Astrocyte (in vitro differentiated cells and primary cell): ENCODE measurements around the gene HSPA2. TPM values are rescaled to one million over a fixed set of nuclear protein-coding genes. Genes with fewer than 3 reads are reported as not detected.

Source experiments
- DNase-seq: peaks from one replicate; pipeline ENCODE4 v3.0.0-alpha.2; 2010; ENCODE audit warnings: low read depth
- FAIRE-seq: peaks from 2 replicates; lab custom pipeline; 2011; peaks lifted over from hg19 to GRCh38; lab: Jason Lieb, UNC
- H2AFZ ChIP-seq: 2 replicates; pipeline ENCODE4 v1.6.0; 2012; ENCODE audit warnings: low read depth, low read length, inconsistent platforms
- H3K27ac ChIP-seq: 2 replicates; pipeline ENCODE4 v1.5.1; 2011; ENCODE audit warnings: low read depth, low read length, inconsistent platforms
- H3K27me3 ChIP-seq: 2 replicates; pipeline ENCODE4 v1.6.0; 2011; ENCODE audit warnings: low read length, inconsistent platforms; ENCODE audit not compliant: insufficient read depth
- H3K36me3 ChIP-seq: 2 replicates; pipeline ENCODE4 v1.5.1; 2011; ENCODE audit warnings: low read length, inconsistent platforms; ENCODE audit not compliant: insufficient read depth
- H3K4me1 ChIP-seq: 2 replicates; pipeline ENCODE4 v1.5.1; 2011; ENCODE audit warnings: low read length, inconsistent platforms; ENCODE audit not compliant: insufficient read depth
- H3K4me2 ChIP-seq: 2 replicates; pipeline ENCODE4 v1.6.0; 2012; ENCODE audit warnings: low read length, inconsistent platforms
- H3K4me3 ChIP-seq: 2 replicates; pipeline ENCODE4 v1.5.1; 2011; ENCODE audit warnings: low read depth, mild to moderate bottlenecking, low read length, inconsistent platforms; ENCODE audit not compliant: insufficient read depth
- H3K79me2 ChIP-seq: 2 replicates; pipeline ENCODE4 v1.6.0; 2012; ENCODE audit warnings: mild to moderate bottlenecking, low read length, inconsistent platforms; ENCODE audit not compliant: insufficient read depth
- H3K9ac ChIP-seq: 2 replicates; pipeline ENCODE4 v1.6.0; 2012; ENCODE audit warnings: mild to moderate bottlenecking, low read length, inconsistent platforms
- H3K9me3 ChIP-seq: 2 replicates; pipeline ENCODE4 v1.5.1; 2012; ENCODE audit warnings: low read depth, mild to moderate bottlenecking, low read length, inconsistent platforms; ENCODE audit not compliant: insufficient read depth
- H4K20me1 ChIP-seq: 2 replicates; pipeline ENCODE4 v1.6.0; 2012; ENCODE audit warnings: low read length, inconsistent platforms; ENCODE audit not compliant: insufficient read depth
- H3K27ac Mint-ChIP-seq: one replicate; pipeline ENCODE4 v1.8.0; 2021; ENCODE audit warnings: mild to moderate bottlenecking, mixed read lengths; ENCODE audit not compliant: unreplicated experiment
- H3K27me3 Mint-ChIP-seq: one replicate; pipeline ENCODE4 v1.8.0; 2021; ENCODE audit warnings: low read depth, mixed read lengths; ENCODE audit not compliant: unreplicated experiment
- H3K36me3 Mint-ChIP-seq: one replicate; pipeline ENCODE4 v1.8.0; 2021; ENCODE audit warnings: low read depth, mixed read lengths; ENCODE audit not compliant: unreplicated experiment
- H3K4me1 Mint-ChIP-seq: one replicate; pipeline ENCODE4 v1.8.0; 2021; ENCODE audit warnings: low read depth, mixed read lengths; ENCODE audit not compliant: unreplicated experiment
- H3K4me3 Mint-ChIP-seq: one replicate; pipeline ENCODE4 v1.8.0; 2021; ENCODE audit warnings: mild to moderate bottlenecking, moderate library complexity, mixed read lengths; ENCODE audit not compliant: unreplicated experiment
- H3K9me3 Mint-ChIP-seq: one replicate; pipeline ENCODE4 v1.8.0; 2021; ENCODE audit warnings: mild to moderate bottlenecking, mixed read lengths; ENCODE audit not compliant: unreplicated experiment
- CTCF ChIP-seq: IDR thresholded peaks from 2 replicates; pipeline ENCODE4 v1.5.1; 2011; ENCODE audit warnings: low read depth, mild to moderate bottlenecking, inconsistent platforms, low read length, moderate library complexity; ENCODE audit not compliant: insufficient read depth
- EZH2 ChIP-seq: IDR thresholded peaks from 2 replicates; pipeline ENCODE4 v1.6.1; 2012; ENCODE audit warnings: mild to moderate bottlenecking, low read length, inconsistent platforms; ENCODE audit not compliant: insufficient read depth
- total RNA-seq: library from RNA; stranded (reverse); gene quantifications from 2 replicates; pipeline ENCODE4 v1.2.1, GENCODE V29; 2021

The HSPA2 gene
- total RNA-seq, 1 donor from 2014 or later: 2.8 TPM

- Mint-ChIP-seq H3K36me3 (no peaks in the 10 kb centered on the region), H3K4me3 (no peak overlapping the region), H3K9me3 (no peaks in the 10 kb centered on the region), H3K4me1 (peaks cover 24% of the 10 kb centered on the region), H3K27ac (peak overlapping the region; percentile 22), H3K27me3 (no peaks in the 10 kb centered on the region)
- DNase-seq (no peak), FAIRE-seq (no peak)
- Histone ChIP-seq H3K27ac (no peak overlapping the region), H2AFZ (no peak overlapping the region), H3K9me3 (no peaks in the 10 kb centered on the region), H3K4me3 (no peak overlapping the region), H3K79me2 (no peaks in the 10 kb centered on the region), H3K4me1 (no peaks in the 10 kb centered on the region), H3K9ac (no peak overlapping the region), H4K20me1 (no peaks in the 10 kb centered on the region), H3K36me3 (no peaks in the 10 kb centered on the region), H3K27me3 (no peaks in the 10 kb centered on the region), H3K4me2 (no peak overlapping the region)
- TF ChIP-seq CTCF: no peak
- no peak for TF ChIP-seq EZH2
These were observed 40.8 kb downstream of the HSPA2 start for GRCh38 chr14:64581363-64581762.

GRCh38 chr14:64581817-64582216, 41.3 kb downstream of the HSPA2 start:
- H3K36me3 ChIP-seq: no peaks in the 10 kb centered on the region
- no peak overlapping the region for H3K4me3 Mint-ChIP-seq
- no peaks in the 10 kb centered on the region for H3K36me3 Mint-ChIP-seq
- H3K4me1 Mint-ChIP-seq: peaks cover 24% of the 10 kb centered on the region
- TF ChIP-seq EZH2 (no peak), CTCF (no peak)
- no peaks in the 10 kb centered on the region for H3K27me3 Mint-ChIP-seq
- no peaks in the 10 kb centered on the region for H3K79me2 ChIP-seq
- no peak overlapping the region for H2AFZ ChIP-seq
- no peaks in the 10 kb centered on the region for H3K27me3 ChIP-seq
- no peak overlapping the region for H3K27ac Mint-ChIP-seq
- no peak for FAIRE-seq
- H3K9me3 ChIP-seq: no peaks in the 10 kb centered on the region
- no peak overlapping the region for H3K4me2 ChIP-seq
- no peak for DNase-seq
- no peaks in the 10 kb centered on the region for H3K9me3 Mint-ChIP-seq
- no peak overlapping the region for H3K4me3 ChIP-seq
- no peak overlapping the region for H3K9ac ChIP-seq
- no peak overlapping the region for H3K27ac ChIP-seq
- H4K20me1 ChIP-seq: no peaks in the 10 kb centered on the region
- no peaks in the 10 kb centered on the region for H3K4me1 ChIP-seq

GRCh38 chr14:64584190-64584589, 43.6 kb downstream of the HSPA2 start:
- Histone ChIP-seq H4K20me1 (no peaks in the 10 kb centered on the region), H3K27ac (no peak overlapping the region), H3K79me2 (no peaks in the 10 kb centered on the region), H3K36me3 (no peaks in the 10 kb centered on the region), H3K9me3 (no peaks in the 10 kb centered on the region), H3K4me3 (no peak overlapping the region), H2AFZ (no peak overlapping the region), H3K9ac (no peak overlapping the region), H3K4me2 (no peak overlapping the region), H3K4me1 (no peaks in the 10 kb centered on the region), H3K27me3 (no peaks in the 10 kb centered on the region)
- H3K4me3 Mint-ChIP-seq: no peak overlapping the region
- no peaks in the 10 kb centered on the region for H3K9me3 Mint-ChIP-seq
- H3K36me3 Mint-ChIP-seq: no peaks in the 10 kb centered on the region
- no peak overlapping the region for H3K27ac Mint-ChIP-seq
- H3K4me1 Mint-ChIP-seq: peaks cover 18% of the 10 kb centered on the region
- DNase-seq (no peak), FAIRE-seq (no peak)
- H3K27me3 Mint-ChIP-seq: no peaks in the 10 kb centered on the region
- TF ChIP-seq CTCF (no peak), EZH2 (no peak)
